ENCODE data around the gene DIS3L2. TPM values are rescaled to one million over a fixed set of nuclear protein-coding genes. Genes with fewer than 3 reads are reported as not detected.
A peak's percentile ranks its signal among the peaks of the same experiment; 100 is the strongest.

DIS3L2 gene
- polyA plus RNA-seq, 2 donors: 16.6 to 23.3 TPM

DNA sequence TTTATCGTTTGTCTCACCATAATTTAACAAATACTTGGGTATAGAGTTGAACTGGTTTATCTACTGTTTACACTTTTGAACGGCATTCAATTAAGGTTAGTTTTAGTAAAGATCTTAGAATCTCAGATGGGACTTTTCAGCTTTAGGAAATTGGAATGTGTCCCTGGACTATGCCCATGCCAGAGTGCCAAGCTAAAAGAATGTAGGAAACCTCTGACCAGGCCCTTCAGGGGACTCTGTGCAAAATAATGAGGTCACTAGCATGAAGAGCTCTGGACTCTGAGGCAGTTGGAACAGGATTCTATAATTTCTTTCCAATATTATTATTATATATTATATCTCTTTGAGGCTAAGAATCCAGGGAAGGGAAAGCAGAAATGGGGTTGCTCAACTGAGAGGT lies 13.5 kb downstream of the DIS3L2 start:
- no peaks in the 10 kb centered on the region for H3K27me3 ChIP-seq (ENCODE audit: control insufficient read depth in 1 of 2, insufficient read depth in 2 of 2, low read length in 2 of 2)
- WGBS, 2 donors: 87 to 91% methylated on average over 2 of the region's 2 CpGs
- H3K27ac ChIP-seq (ENCODE audit: low read depth in 2 of 2, low read length in 1 of 2): no peak overlapping the region

DNA sequence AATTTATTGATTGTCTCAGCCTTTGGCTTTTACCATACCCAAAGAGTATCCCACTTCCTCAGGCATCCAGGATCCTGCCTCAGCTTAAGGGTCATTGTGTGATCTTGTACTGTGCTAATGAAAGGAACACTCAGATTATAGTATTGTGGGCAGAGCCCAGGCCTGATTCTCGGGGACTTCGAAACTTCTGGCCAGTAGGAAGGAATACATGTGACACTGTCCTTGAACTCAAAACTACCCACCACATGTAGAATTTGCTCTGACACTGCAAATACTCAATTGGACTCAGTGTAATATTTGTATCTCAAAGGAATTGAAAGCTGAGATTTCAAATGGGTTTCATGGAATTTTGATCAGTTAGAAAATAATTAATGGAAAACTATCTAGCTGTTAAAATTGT lies 15.9 kb downstream of the DIS3L2 start:
- Histone ChIP-seq H3K4me1 (ENCODE audit: control insufficient read depth in 2 of 2, insufficient read depth in 2 of 2, low read length in 1 of 2) (no peaks in the 10 kb centered on the region), H3K4me3 (ENCODE audit: low read depth in 1 of 2, low read length in 2 of 2) (no peak overlapping the region), H3K9me3 (ENCODE audit: control insufficient read depth in 2 of 2, insufficient read depth in 1 of 2, low read depth in 1 of 2, low read length in 1 of 2) (no peaks in the 10 kb centered on the region), H3K36me3 (ENCODE audit: control insufficient read depth in 2 of 2, insufficient read depth in 2 of 2, low read length in 1 of 2) (no peaks in the 10 kb centered on the region), H3K27ac (ENCODE audit: low read depth in 2 of 2, low read length in 1 of 2) (no peak overlapping the region), H3K27me3 (ENCODE audit: control insufficient read depth in 1 of 2, insufficient read depth in 2 of 2, low read length in 2 of 2) (no peaks in the 10 kb centered on the region)
- WGBS, 2 donors: 91 to 93% methylated on average over 2 of the region's 2 CpGs

More for the DNA sequence above, 13.5 kb downstream of the DIS3L2 start:
- H3K4me3 ChIP-seq (ENCODE audit: low read depth in 1 of 2, low read length in 2 of 2): no peak overlapping the region
- no peaks in the 10 kb centered on the region for H3K9me3 ChIP-seq (ENCODE audit: control insufficient read depth in 2 of 2, insufficient read depth in 1 of 2, low read depth in 1 of 2, low read length in 1 of 2)
- no peaks in the 10 kb centered on the region for H3K4me1 ChIP-seq (ENCODE audit: control insufficient read depth in 2 of 2, insufficient read depth in 2 of 2, low read length in 1 of 2)
- no peaks in the 10 kb centered on the region for H3K36me3 ChIP-seq (ENCODE audit: control insufficient read depth in 2 of 2, insufficient read depth in 2 of 2, low read length in 1 of 2)

DNA sequence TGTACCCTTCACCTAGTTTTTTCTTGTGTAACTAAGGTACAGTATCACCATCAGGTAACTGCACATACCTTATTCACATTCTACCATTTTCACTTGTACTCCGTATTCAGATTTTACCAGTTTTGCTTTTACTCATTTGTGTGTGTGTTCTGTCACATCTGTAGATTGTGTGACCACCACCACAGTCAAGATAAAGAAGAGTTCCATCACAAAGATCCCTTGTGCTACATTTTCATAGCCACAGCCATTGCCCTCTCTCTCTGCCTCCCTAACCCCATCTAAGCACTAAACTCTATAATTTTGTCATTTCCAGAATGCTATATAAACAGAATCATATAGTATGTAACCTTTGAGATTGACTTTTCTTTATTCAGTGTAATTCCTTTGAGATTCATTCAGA lies 23.5 kb downstream of the DIS3L2 start:
- Histone ChIP-seq H3K27ac (ENCODE audit: low read depth in 2 of 2, low read length in 1 of 2) (no peak overlapping the region), H3K4me1 (ENCODE audit: control insufficient read depth in 2 of 2, insufficient read depth in 2 of 2, low read length in 1 of 2) (peaks cover 0 to 2% of the 10 kb centered on the region in 2 donors), H3K9me3 (ENCODE audit: control insufficient read depth in 2 of 2, insufficient read depth in 1 of 2, low read depth in 1 of 2, low read length in 1 of 2) (no peaks in the 10 kb centered on the region), H3K36me3 (ENCODE audit: control insufficient read depth in 2 of 2, insufficient read depth in 2 of 2, low read length in 1 of 2) (no peaks in the 10 kb centered on the region), H3K27me3 (ENCODE audit: control insufficient read depth in 1 of 2, insufficient read depth in 2 of 2, low read length in 2 of 2) (no peaks in the 10 kb centered on the region), H3K4me3 (ENCODE audit: low read depth in 1 of 2, low read length in 2 of 2) (no peak overlapping the region)
- 0% methylated on average over 1 of the region's 1 CpG for WGBS, 2 donors

DNA sequence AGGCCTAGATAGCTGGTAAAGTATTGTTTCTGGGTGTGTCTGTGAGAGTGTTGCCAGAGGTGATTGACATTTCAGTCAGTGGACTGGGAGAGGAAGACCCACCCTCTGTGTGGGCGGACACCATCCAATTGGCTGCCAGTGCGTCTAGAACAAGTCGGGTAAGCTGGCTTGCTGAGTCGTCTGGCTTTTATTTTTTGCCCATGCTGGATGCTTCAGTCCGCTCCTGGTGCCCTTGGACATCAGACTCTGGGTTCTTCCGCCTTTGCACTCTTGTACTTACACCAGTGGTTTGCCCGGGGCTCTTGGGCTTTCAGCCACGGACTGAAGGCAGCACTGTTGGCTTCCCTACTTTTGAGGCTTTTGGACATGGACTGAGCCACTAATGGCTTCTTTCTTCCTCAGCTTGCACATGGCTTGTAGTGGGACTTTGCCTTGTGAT lies 24.3 kb downstream of the DIS3L2 start:
- 74 to 78% methylated on average over 8 of the region's 8 CpGs for WGBS, 2 donors
- Histone ChIP-seq H3K4me3 (ENCODE audit: low read depth in 1 of 2, low read length in 2 of 2) (no peak overlapping the region), H3K27ac (ENCODE audit: low read depth in 2 of 2, low read length in 1 of 2) (peak overlapping the region in 1 of 2 donors; percentile 49)

DNA sequence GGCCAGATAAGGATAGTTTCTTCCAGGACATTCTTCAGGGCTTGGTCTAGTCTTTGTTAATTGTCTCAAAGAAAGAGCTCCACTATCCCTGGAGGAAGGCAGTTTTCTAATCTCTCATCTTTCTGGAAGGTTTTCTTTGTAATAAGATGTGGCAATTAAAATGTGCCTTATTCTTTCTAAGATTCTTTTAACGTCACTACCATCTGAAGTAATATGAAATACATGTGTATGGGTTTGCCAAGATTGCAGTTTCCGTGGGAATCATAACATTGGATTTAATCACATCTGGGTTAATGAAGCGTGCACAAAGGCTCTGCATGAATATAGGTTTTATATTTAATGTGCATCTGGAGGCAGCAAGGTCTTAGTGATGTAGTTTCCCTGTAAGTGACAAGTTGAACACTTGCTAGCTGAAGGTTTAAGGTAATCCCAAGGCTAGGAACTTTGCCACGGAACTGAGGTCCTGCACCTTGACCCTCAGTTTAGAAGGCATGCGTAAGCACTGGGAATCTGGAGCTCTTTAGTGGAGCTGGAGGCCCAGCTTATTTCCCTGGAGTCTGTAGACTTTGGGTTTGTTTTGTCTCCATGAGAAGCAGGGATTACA lies 25.7 kb downstream of the DIS3L2 start:
- no peak overlapping the region for H3K4me3 ChIP-seq (ENCODE audit: low read depth in 1 of 2, low read length in 2 of 2)
- 53% methylated on average over 5 of the region's 5 CpGs for WGBS, 2 donors
- no peak overlapping the region for H3K27ac ChIP-seq (ENCODE audit: low read depth in 2 of 2, low read length in 1 of 2)
- no peaks in the 10 kb centered on the region for H3K9me3 ChIP-seq (ENCODE audit: control insufficient read depth in 2 of 2, insufficient read depth in 1 of 2, low read depth in 1 of 2, low read length in 1 of 2)
- peaks cover 0 to 2% of the 10 kb centered on the region in 2 donors for H3K4me1 ChIP-seq (ENCODE audit: control insufficient read depth in 2 of 2, insufficient read depth in 2 of 2, low read length in 1 of 2)
- no peaks in the 10 kb centered on the region for H3K36me3 ChIP-seq (ENCODE audit: control insufficient read depth in 2 of 2, insufficient read depth in 2 of 2, low read length in 1 of 2)
- H3K27me3 ChIP-seq (ENCODE audit: control insufficient read depth in 1 of 2, insufficient read depth in 2 of 2, low read length in 2 of 2): no peaks in the 10 kb centered on the region

More for the DNA sequence above, 24.3 kb downstream of the DIS3L2 start:
- H3K9me3 ChIP-seq (ENCODE audit: control insufficient read depth in 2 of 2, insufficient read depth in 1 of 2, low read depth in 1 of 2, low read length in 1 of 2): no peaks in the 10 kb centered on the region
- H3K36me3 ChIP-seq (ENCODE audit: control insufficient read depth in 2 of 2, insufficient read depth in 2 of 2, low read length in 1 of 2): no peaks in the 10 kb centered on the region
- H3K4me1 ChIP-seq (ENCODE audit: control insufficient read depth in 2 of 2, insufficient read depth in 2 of 2, low read length in 1 of 2): peaks cover 0 to 2% of the 10 kb centered on the region in 2 donors
- H3K27me3 ChIP-seq (ENCODE audit: control insufficient read depth in 1 of 2, insufficient read depth in 2 of 2, low read length in 2 of 2): no peaks in the 10 kb centered on the region

DNA sequence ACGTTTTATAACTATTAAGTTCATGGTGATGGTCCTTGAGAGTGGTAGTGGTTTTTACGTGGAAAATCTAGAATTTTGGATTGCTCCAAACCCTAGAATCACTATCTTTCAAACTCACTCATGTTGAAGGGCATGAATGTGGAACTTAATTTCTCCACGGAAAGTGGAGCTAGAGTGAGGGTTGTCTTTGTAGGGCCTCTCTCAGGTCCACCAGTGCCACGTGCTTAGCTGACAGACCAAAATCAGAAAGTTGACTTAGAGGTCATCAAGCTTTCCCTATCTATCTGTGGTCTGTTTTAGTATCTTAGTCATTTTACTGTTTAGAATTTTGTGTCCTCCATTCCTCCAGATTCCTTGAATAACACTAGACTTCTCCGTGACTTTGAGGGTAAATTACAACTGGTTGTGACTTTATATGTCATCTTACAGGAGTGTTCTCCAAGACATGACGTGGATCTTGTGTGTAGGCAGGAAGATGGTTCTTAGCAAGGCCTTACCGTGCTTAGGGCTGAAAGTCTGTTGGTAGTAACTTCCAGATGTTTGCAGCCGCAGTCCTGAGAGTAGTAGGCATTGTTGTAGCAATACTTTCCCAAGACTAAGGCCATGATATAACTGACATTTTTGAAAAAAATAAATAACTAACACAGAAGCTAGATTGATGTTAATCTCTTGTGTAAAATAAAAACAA lies 26.8 kb downstream of the DIS3L2 start:
- Histone ChIP-seq H3K4me3 (ENCODE audit: low read depth in 1 of 2, low read length in 2 of 2) (no peak overlapping the region), H3K27me3 (ENCODE audit: control insufficient read depth in 1 of 2, insufficient read depth in 2 of 2, low read length in 2 of 2) (no peaks in the 10 kb centered on the region), H3K36me3 (ENCODE audit: control insufficient read depth in 2 of 2, insufficient read depth in 2 of 2, low read length in 1 of 2) (no peaks in the 10 kb centered on the region), H3K27ac (ENCODE audit: low read depth in 2 of 2, low read length in 1 of 2) (no peak overlapping the region), H3K9me3 (ENCODE audit: control insufficient read depth in 2 of 2, insufficient read depth in 1 of 2, low read depth in 1 of 2, low read length in 1 of 2) (no peaks in the 10 kb centered on the region), H3K4me1 (ENCODE audit: control insufficient read depth in 2 of 2, insufficient read depth in 2 of 2, low read length in 1 of 2) (peaks cover 0 to 2% of the 10 kb centered on the region in 2 donors)
- WGBS, 2 donors: 78 to 81% methylated on average over 8 of the region's 8 CpGs

DNA sequence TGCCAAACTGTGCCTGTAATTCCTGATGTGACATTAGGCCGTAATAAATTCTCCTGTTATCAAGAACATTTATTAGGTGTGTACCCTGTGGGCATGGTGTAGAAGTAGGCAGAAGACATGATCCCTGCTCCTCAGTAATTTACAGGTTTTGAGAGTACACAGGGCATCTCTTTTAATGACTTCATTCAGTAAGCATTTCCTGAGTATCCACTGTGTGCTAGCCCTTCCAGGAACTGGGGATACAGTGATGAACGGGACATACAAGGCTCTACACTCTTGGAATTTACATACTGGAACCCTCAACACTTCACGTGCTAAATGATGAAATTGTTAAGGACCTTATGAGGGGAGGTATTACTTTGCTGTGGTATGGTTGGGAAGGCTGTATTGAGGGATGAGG lies 30.2 kb downstream of the DIS3L2 start:
- H3K9me3 ChIP-seq (ENCODE audit: control insufficient read depth in 2 of 2, insufficient read depth in 1 of 2, low read depth in 1 of 2, low read length in 1 of 2): no peaks in the 10 kb centered on the region
- H3K27ac ChIP-seq (ENCODE audit: low read depth in 2 of 2, low read length in 1 of 2): no peak overlapping the region
- no peaks in the 10 kb centered on the region for H3K27me3 ChIP-seq (ENCODE audit: control insufficient read depth in 1 of 2, insufficient read depth in 2 of 2, low read length in 2 of 2)
- H3K36me3 ChIP-seq (ENCODE audit: control insufficient read depth in 2 of 2, insufficient read depth in 2 of 2, low read length in 1 of 2): no peaks in the 10 kb centered on the region
- H3K4me1 ChIP-seq (ENCODE audit: control insufficient read depth in 2 of 2, insufficient read depth in 2 of 2, low read length in 1 of 2): peaks cover 0 to 4% of the 10 kb centered on the region in 2 donors
- WGBS, 2 donors: 82 to 83% methylated on average over 3 of the region's 3 CpGs
- no peak overlapping the region for H3K4me3 ChIP-seq (ENCODE audit: low read depth in 1 of 2, low read length in 2 of 2)

DNA sequence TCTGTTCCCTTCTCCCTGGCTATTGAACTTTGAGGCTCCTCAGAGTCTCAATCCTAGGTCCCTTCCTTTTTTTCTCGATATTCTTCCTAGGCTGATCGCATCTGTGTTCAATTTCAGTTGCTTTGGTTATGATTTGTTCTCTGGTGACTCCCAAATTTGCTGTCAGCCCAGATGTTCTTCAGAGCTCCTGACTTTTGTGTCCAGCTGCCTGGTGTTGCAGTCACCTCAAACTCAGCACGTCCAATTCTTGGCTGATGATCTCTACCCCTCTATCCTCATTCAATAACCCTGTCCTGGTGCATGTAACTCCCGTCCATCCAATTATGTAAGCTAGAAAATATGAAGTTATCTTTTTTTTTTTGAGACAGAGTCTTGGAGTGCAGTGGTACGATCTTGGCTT lies 31.4 kb downstream of the DIS3L2 start:
- WGBS, 2 donors: 71 to 78% methylated on average over 5 of the region's 5 CpGs

DNA sequence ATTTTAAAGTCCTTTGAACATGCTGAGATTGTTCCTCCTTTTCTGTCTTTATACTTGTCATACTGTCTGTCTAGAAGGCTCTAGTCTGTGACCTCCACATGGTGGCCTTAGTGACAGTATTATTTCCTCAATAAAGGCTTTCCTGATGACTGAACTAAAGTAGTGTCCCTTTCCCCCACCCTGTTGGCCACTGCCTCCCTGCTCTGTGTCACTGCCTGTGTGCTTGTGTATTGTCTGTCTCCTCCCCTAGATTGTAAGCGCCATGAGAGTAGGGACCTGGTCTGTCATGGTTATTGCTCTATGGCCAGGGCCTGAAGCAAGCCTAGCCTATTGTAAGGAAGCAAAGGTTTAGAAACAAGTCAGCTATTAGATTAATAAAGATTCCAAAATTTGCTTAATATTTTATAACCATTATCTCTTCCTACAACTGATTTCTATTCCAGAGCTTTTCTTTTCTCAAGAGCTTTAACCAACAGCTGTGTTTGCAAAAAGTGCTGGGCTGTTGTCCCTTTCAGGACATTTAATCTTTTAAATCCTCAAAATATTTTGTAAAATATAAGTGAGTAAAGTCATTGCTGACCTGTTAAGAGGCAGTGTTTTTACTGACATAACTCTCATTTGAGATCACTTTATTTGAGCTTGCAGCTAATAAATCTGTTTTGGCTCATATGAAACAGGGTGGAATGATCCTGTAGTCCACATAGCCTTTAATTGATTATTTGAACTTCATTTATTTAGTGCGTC lies 35.5 kb downstream of the DIS3L2 start:
- 96 to 98% methylated on average over 2 of the region's 2 CpGs for WGBS, 2 donors
- no peaks in the 10 kb centered on the region for H3K36me3 ChIP-seq (ENCODE audit: control insufficient read depth in 2 of 2, insufficient read depth in 2 of 2, low read length in 1 of 2)
- no peak overlapping the region for H3K4me3 ChIP-seq (ENCODE audit: low read depth in 1 of 2, low read length in 2 of 2)
- H3K9me3 ChIP-seq (ENCODE audit: control insufficient read depth in 2 of 2, insufficient read depth in 1 of 2, low read depth in 1 of 2, low read length in 1 of 2): no peaks in the 10 kb centered on the region
- H3K27ac ChIP-seq (ENCODE audit: low read depth in 2 of 2, low read length in 1 of 2): no peak overlapping the region
- H3K4me1 ChIP-seq (ENCODE audit: control insufficient read depth in 2 of 2, insufficient read depth in 2 of 2, low read length in 1 of 2): peaks cover 0 to 2% of the 10 kb centered on the region in 2 donors
- H3K27me3 ChIP-seq (ENCODE audit: control insufficient read depth in 1 of 2, insufficient read depth in 2 of 2, low read length in 2 of 2): no peaks in the 10 kb centered on the region

More for the DNA sequence above, 31.4 kb downstream of the DIS3L2 start:
- Histone ChIP-seq H3K27ac (ENCODE audit: low read depth in 2 of 2, low read length in 1 of 2) (no peak overlapping the region), H3K4me3 (ENCODE audit: low read depth in 1 of 2, low read length in 2 of 2) (no peak overlapping the region), H3K4me1 (ENCODE audit: control insufficient read depth in 2 of 2, insufficient read depth in 2 of 2, low read length in 1 of 2) (peaks cover 0 to 2% of the 10 kb centered on the region in 2 donors), H3K9me3 (ENCODE audit: control insufficient read depth in 2 of 2, insufficient read depth in 1 of 2, low read depth in 1 of 2, low read length in 1 of 2) (no peaks in the 10 kb centered on the region), H3K36me3 (ENCODE audit: control insufficient read depth in 2 of 2, insufficient read depth in 2 of 2, low read length in 1 of 2) (no peaks in the 10 kb centered on the region), H3K27me3 (ENCODE audit: control insufficient read depth in 1 of 2, insufficient read depth in 2 of 2, low read length in 2 of 2) (no peaks in the 10 kb centered on the region)

Measured in esophagus (tissue), 2 donors.